HCT116 (cell line): ENCODE data around the gene OS9.
"Not testable (repeated sequence)": the region's sequence is repeated elsewhere in the genome, so short reads cannot be mapped to it uniquely, and the experiment has no call there.

Source experiments
- POLR2A ChIP-seq: IDR thresholded peaks from 2 replicates; pipeline ENCODE4 v1.7.0; 2011; ENCODE audit warnings: borderline replicate concordance; ENCODE audit not compliant: insufficient read depth, insufficient read length; ENCODE audit errors: extremely low read depth
- YY1 ChIP-seq: IDR thresholded peaks from 2 replicates; pipeline ENCODE4 v1.6.1; 2011; ENCODE audit warnings: low read length, low read depth, moderate library complexity, mild to moderate bottlenecking; ENCODE audit not compliant: insufficient replicate concordance; ENCODE audit errors: extremely low read depth

GRCh38 chr12:57646659-57647049 is 47.3 kb upstream of the OS9 start:
- TF ChIP-seq YY1, POLR2A: not testable (repeated sequence)
